Left renal pelvis (tissue), 4 donors: ENCODE results near the gene TRIM8. TPM values are rescaled to one million over a fixed set of nuclear protein-coding genes. Genes with fewer than 3 reads are reported as not detected.
"Not testable (repeated sequence)": the region's sequence is repeated elsewhere in the genome, so short reads cannot be mapped to it uniquely, and the experiment has no call there.

Experiments
- DNase-seq, 4 donors: peaks; one replicate each; pipeline ENCODE4 v3.0.0-alpha.2; 2013; ENCODE audit warnings: low read depth in 4 of 4, low spot score in 3 of 4
- polyA plus RNA-seq, 4 donors: library from polyadenylated mRNA; unstranded; fragments of 120-200 nt; gene quantifications; one replicate each; pipeline ENCODE4 v1.2.1, GENCODE V29; 2013; ENCODE audit not compliant: insufficient read length in 4 of 4

Gene TRIM8
- polyA plus RNA-seq, 4 donors: 76.9 to 146 (median 129) TPM

GRCh38 chr10:102667411-102667810, 23.1 kb downstream of the TRIM8 start:
- DNase-seq: not testable (repeated sequence)

DNA sequence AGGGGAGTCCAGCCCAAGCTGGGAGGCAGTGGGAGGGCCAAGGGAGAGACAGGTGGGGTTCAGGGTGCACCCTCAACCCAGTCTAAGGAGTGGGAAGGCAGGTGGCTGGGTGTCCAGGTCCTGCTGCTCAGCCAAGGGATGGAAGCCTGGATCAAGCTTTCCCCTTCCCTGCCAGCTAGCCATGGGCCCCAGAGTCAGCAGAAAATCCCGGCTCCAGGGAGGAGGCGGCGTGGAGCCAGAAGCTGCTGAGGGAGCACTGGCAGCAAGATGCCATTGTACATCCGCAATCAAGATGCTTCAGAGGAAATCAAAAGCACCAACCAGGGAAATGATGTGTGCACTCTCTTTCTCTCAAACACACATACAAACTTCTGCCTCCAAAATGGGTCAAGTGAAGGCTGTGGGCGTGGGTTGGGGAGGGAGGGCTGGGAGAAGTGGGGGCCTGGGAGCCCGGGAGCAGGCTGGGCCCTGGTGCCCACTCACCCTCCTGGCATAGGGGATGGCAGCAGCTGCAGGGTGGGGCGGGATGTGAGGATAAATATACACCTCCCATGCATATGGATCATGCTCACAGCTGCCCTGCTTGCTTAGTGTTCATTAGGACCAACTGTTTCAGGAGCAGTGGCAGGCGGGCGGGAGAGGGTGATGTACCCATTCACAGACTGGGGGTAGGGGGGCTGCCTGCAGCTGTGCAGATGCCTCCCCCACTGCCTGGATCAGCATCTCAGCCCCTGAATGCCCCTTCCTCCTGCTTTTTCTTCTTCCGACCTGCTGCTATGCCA, 24.2 kb downstream of the TRIM8 start:
- DNase-seq: no peak

DNA sequence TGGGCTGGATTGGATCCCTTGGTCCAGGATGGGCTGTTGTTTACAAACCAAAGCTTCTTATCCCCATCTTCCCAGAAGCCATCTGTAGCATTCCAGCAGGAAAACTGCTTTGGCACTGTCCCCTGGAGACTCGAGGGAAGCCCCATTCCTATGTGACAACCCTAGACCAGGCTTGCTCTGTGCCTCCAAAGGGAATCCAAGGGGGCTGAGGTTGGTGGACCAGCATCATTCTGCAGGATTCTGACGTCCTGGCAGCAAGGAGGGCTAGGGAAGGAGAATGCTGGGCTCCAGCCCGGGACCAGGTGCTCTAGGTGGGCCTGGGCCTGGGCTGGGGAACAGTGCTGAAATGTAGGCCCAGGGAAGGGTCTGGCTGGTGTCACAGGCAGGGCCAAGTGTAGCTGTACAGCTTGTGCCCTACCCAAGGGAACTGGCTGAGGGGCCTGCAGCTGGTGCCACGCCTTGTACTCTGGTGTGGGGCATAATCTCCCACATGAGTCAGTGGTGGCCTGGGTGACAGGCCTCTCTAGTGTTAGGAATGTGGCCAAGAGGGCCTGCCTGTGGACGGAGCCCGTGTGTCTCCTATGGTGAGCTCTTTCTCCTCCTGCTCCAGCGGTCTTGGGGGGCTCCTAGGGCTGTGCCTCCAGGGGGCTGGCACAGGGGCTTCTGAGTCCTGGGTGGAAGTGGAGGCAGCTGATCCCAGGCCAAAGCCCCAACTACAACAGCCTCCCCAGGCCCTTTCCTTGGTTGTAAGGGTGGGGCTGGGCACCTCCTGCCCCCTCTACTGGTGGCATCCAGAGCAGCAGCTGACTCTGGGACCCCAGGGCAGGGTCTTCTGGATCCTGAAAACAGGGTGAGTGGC, 25.2 kb downstream of the TRIM8 start:
- no peak for DNase-seq

- no peak for DNase-seq
Observed at GRCh38 chr10:102670065-102670670, 25.9 kb downstream of the TRIM8 start.

DNA sequence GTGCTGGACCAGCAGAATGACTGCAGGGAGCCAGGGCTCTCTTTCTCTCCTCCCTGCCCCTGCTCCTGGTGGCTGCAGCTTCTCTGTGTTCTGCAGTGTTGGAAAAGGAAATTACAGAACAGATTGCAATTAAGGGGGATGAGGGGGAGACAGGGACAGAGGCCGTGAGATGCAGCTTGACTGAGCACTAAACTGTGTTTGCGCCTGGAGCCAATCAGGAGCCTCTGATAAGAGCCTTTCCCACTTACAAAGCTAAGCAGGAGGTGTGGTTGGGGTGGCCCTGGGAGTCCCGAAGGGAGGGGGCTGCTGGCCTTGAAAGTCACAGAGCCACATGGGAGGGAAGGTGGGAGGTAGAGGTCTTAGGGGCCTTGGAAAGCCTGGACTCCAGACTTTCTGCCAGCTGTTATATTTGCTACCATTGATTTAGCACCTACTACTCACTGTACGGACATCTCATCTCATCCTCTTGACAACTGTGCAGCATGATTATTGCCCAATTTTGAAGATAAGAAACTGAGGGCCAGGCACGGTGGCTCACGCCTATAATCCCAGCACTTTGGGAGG, 26.7 kb downstream of the TRIM8 start:
- DNase-seq: no peak

- DNase-seq: no peak
Observed at GRCh38 chr10:102673236-102673818, 29.0 kb downstream of the TRIM8 start.

DNA sequence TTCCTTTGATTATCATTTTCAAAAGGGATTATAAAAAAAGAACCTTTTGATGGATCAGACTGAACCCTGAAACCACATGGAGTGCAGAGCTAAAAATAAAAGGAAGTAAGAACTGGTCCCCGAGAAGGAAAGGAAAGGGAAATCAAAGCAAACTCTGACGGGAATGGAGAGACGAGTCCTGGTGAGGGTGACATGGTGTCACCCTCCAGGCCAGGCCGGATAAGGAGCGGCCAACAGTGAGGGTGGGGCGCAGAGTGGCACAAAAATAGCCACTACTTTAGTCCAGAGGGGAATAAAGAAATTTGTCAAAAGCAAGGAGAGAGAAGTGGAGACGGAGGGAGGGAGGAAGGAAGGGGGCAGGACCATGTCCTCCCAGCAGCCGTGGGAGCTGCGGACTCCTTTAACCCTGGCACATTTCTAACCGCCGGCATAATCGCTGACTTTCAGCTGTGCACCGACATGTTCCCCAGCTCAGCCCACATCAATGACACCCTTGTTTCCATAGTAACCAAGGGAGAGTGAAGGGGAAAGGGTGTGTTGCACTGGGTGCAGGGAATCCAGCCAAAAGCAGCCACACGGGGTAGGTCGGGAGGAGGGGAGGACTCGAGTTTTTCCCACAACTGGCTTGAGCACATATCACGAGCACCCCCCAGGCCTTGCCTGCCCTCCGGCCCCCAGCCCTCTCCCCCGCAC, 29.7 kb downstream of the TRIM8 start:
- no peak for DNase-seq

GRCh38 chr10:102674566-102674965, 30.3 kb downstream of the TRIM8 start:
- no peak for DNase-seq

DNA sequence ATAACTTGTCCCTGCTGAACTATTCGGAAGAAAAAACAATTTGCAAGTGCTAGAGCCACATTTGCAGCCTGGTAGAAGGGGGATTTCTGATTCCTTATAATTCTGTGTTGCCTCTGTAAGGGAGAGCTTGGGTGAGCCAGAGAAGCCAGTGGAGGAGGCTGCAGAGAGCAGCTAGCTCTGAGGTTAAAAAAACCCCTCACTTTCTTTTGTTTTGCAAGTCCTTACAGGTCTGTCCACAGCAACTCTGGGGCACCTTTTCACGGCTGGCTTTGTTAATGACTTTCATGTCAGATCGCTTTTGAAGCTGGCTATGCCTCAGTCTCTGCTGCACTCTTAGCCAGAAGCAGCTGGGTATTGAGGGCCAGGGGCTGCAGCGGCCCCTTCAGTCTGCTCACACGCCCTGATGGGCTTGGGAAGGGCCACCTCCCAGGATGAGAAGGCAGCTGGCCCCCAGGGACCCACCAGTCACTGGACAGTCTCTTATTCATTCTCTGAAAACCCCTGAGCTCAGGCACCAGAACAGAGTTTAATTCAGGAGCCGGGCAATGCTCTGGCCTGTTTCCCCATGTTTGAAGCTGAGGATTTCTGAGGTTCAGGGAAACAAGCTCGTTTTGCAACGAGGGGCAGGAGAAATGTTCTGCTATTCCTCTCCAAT, 30.9 kb downstream of the TRIM8 start:
- no peak for DNase-seq

GRCh38 chr10:102675666-102676533, 31.6 kb downstream of the TRIM8 start:
- DNase-seq: no peak

- DNase-seq: no peak
Observed at GRCh38 chr10:102676534-102677315, 32.4 kb downstream of the TRIM8 start.

DNA sequence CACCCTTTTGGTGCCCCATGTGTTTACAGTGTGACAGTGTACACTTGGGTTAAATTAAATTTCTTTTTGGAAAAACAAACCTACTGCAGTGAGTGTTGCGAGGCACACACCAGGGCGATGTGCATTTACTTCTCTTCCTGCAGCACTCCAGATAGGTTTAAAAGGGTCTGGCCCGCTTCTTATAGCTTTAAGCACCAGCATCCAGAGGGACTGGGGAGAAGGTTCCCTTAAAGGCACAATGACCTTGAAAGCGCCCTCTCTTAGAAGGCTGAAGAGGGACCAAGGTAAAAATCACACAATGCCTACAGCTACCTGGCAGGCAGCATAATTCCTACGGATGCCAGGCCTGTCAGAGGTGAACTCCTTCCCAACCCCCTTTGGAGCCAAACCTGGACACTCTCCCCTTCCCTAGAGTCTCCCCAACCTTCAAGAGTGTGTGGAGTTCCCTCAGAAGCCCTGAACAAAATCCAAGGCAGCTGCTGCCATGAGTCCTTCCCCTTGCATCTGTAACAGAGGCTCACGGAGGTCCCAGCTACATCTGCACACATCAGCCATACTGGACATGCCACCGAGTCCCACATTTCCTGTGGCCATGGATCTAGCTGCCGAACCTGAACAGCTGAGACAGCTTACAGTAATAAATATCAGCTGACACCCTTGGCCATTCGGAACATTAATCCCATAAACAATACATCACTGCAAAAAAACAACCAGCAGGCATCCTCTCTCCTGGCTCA, 33.2 kb downstream of the TRIM8 start:
- DNase-seq: no peak

GRCh38 chr10:102678068-102678400, 33.8 kb downstream of the TRIM8 start:
- DNase-seq: no peak

GRCh38 chr10:102678842-102679289, 34.6 kb downstream of the TRIM8 start:
- no peak for DNase-seq

GRCh38 chr10:102679596-102679995, 35.3 kb downstream of the TRIM8 start:
- no peak for DNase-seq

- DNase-seq: no peak
Observed at GRCh38 chr10:102681696-102682095, 37.4 kb downstream of the TRIM8 start.

- no peak for DNase-seq
Observed at GRCh38 chr10:102682416-102682815, 38.1 kb downstream of the TRIM8 start.
